Bladder microvascular endothelial cell (primary cell): Measurements from ENCODE around the gene TPP1. TPM values are rescaled to one million over a fixed set of nuclear protein-coding genes. Genes with fewer than 3 reads are reported as not detected.

Experiments used
- total RNA-seq: library from RNA; depleted of rRNA; stranded (reverse); fragments of >200 nt; gene quantifications from 2 replicates; pipeline ENCODE4 v1.2.3, GENCODE V29; 2014

The TPP1 gene
- total RNA-seq: 35.5 and 214 TPM in 2 replicates

GRCh38 chr11:6619004-6619745 lies at the start of gene TPP1:
TPP1 (minus strand) TSS chr11:6619422; CDS start chr11:6619400, 22 bp downstream.

DNA sequence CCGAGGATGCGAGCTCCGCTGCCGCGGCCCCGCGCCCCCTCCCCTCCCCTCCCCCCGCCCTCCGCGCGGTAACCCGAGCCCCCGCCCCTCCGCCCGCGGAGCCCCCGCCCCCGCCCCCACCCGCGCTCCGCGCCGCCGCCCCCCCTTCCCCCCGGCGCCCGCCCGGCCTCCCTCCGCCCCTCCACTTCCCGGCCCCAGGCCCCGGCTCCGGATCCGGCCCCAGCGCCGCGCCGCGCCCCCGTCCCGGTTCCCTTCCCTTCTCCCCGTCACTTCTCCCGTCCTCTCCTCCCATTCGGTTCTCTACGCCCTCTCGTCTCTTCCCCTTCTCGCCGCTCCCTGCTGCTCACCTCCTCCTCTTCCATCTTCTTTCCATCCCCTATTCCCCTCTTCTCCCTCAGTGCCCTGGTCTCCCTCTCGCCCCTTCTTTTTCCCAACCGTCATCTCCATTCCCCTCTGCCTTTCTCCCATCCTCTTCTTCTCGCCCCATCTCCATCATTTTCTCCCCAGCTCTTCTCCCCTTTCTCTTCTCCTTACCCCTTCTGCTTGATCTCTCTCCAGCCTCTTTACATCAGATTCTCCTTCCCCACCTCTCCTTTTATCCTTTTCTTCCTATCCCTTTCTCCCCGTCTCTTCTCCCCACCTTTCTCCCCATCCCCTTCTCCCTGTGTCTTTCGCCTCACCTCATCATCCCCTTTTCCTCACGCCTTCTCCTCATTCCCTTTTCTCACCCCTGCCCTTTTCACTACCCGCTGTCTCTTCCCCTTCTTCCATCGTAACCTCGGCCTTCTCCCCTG lies 36.8 kb upstream of the TPP1 start, which contains the start of gene DCHS1:
Gene DCHS1, minus strand, starts transcription at position 20 of the 794 bp plus-strand sequence. CDS start 14,196 bp downstream, outside the sequence.

DNA sequence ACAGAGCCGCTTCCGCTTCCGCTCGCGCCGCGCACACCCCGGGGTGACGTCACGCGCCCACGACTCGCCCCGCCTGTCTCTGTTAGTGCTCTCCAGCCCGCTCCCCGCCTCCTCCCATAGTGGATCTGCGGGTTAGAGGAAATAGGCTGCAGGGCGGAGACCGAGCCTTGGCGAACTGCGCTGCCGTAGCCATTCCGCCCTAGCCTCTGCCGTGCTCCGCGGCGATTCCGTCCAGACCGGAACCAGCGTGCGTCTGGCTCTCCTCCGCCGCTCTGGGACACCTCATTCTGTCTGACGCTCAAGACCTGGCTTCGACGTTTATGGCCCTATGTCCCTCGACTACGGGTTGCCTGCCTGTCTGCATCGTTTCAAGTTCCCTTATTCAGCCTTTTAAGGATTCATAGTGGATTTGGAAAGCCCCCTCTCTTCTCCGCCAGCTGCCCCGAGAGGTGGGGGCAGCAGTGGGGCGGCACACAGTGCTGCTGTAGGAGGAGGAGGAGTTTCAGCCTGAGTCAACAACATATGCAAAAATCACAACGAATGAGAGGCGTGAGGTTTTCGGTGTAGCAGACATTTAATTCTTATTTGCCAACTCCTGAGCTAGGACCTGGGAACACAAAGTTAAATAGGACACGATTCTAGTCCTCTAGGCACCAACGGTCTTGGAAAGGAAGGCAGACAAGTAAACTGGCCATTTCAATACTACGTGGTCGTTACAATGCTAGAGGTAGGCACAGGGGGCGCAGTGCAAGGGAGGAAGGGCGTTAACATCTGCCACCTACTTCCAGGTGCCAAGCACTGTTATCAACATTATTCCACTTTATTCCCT lies 6.8 kb downstream of the TPP1 start, which contains the start of gene TAF10:
Gene TAF10, minus strand, starts transcription at position 4 of the 829 bp plus-strand sequence. CDS start 27 bp downstream, outside the sequence.

DNA sequence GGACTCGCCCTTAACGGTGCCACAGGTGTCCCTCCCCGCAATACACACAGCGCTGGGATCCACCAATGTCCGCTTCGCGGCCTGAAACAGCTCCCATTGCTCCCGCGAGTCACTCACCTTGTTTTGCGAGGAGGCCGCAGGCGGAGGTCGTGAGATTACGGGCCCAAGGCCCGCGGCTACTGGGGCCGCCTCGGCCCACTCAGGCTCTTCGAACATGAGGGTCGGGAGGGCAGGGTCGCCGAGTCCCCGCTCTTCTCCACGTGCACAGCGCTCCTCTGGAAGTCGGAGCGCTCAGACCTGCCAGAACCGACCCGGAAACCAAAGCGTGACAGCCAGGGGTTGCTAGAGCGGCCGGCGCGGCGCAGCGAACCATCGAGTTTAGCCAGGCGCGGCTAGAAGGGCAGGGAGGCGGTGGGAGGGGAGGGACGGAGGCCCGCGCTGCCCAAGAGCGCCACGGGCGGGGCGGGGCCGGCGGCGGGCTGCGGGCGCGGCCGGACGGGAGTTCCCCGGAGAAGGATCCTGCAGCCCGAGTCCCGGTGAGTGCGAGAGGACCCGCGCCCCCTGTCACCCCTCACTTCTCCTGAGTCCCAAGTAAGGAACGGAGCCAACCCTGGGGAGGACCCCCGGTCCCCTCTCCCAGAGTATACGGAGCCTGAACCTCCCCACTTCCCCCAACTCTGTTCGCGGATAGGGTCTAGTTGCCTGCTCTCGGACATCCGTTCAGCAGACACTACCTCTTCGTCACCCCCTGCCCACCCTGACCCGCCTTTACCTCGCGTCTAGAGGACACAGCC lies 15.7 kb downstream of the TPP1 start, which contains the start of the genes ILK and RRP8:
Gene ILK, plus strand, starts transcription at position 488 of the 794 bp plus-strand sequence. CDS start 498 bp downstream, outside the sequence.
Gene RRP8, minus strand, starts transcription at position 330 of the 794 bp plus-strand sequence. Its CDS starts 114 bp downstream, at position 216.

Other genes starting within 250 kb of the TPP1 start
- gene SMPD1, start 228.9 kb downstream of the TPP1 start, total RNA-seq: 12.6 and 28.5 TPM in 2 replicates
- gene APBB1, start 200.3 kb downstream of the TPP1 start, total RNA-seq: 37.8 and 38.0 TPM in 2 replicates
- 0.32 and 0.57 TPM in 2 replicates for gene HPX, start 178.4 kb downstream of the TPP1 start, total RNA-seq
- gene TRIM3, start 145.5 kb downstream of the TPP1 start, total RNA-seq: 19.8 and 28.1 TPM in 2 replicates
- 30.1 and 36.5 TPM in 2 replicates for gene ARFIP2, start 138.1 kb downstream of the TPP1 start, total RNA-seq
- 21.8 and 25.3 TPM in 2 replicates for gene TIMM10B, start 137.9 kb downstream of the TPP1 start, total RNA-seq
- 1.3 and 4.5 TPM in 2 replicates for gene DNHD1, start 122.1 kb downstream of the TPP1 start, total RNA-seq
- 7.1 and 15.1 TPM in 2 replicates for gene RRP8, start 15.8 kb downstream of the TPP1 start, total RNA-seq
- 139 and 265 TPM in 2 replicates for gene ILK, start 15.6 kb downstream of the TPP1 start, total RNA-seq
- 22.5 and 46.9 TPM in 2 replicates for gene TAF10, start 7.2 kb downstream of the TPP1 start, total RNA-seq
- gene DCHS1, start 36.4 kb upstream of the TPP1 start, total RNA-seq: 20.2 and 92.1 TPM in 2 replicates
- gene MRPL17, start 63.9 kb upstream of the TPP1 start, total RNA-seq: 64.3 and 65.7 TPM in 2 replicates
- gene OR2AG2, start 152.6 kb upstream of the TPP1 start, total RNA-seq: under 0.01 and 0.31 TPM in 2 replicates
- under 0.01 TPM in 1 of 2 replicates, not detected in the other for gene OR2AG1, start 163.6 kb upstream of the TPP1 start, total RNA-seq
- gene OR6A2, start 180.3 kb upstream of the TPP1 start, total RNA-seq: 0.16 and 0.38 TPM in 2 replicates
- gene OR10A5, start 226.3 kb upstream of the TPP1 start, total RNA-seq: not detected in 2 replicates
- not detected in 2 replicates for gene OR10A2, start 243.6 kb upstream of the TPP1 start, total RNA-seq